GM12878 (cell line): ENCODE results near the gene CDC37. TPM values are rescaled to one million over a fixed set of nuclear protein-coding genes. Genes with fewer than 3 reads are reported as not detected.

ENCODE experiments used
- ATAC-seq: fragments of 200-7000 bp; cut with Tn5 transposase; 3 replicates; pipeline ENCODE4 v1.9.1; 2020; ENCODE audit warnings: mild to moderate bottlenecking, moderate library complexity
- BruUV-seq: library from RNA; stranded (reverse); fragments of 400-500 nt; replicated peaks from 2 replicates; lab custom pipeline; 2021; lab: Mats Ljungman, UMichigan
- CTCF ChIA-PET: fragments of 300-600 bp; sonication (Branson Sonifier 250); formaldehyde crosslinking; extraction: SDS; loops from one replicate; lab custom pipeline; 2021; ENCODE audit warnings: inconsistent platforms; lab: Yijun Ruan, JAX
- POLR2A ChIA-PET: fragments of 350-600 bp; formaldehyde crosslinking; extraction: SDS; loops from one replicate; lab custom pipeline; 2021; ENCODE audit warnings: inconsistent platforms; lab: Charles Lee
- RAD21 ChIA-PET: fragments of 300-600 bp; sonication (Branson Sonifier 250); formaldehyde crosslinking; loops from one replicate; lab custom pipeline; 2023; ENCODE audit warnings: antibody characterized with exemption; ENCODE audit not compliant: unreplicated experiment; lab: Charles Lee
- SMC1A ChIA-PET: fragments of 300-600 bp; sonication (Branson Sonifier 250); formaldehyde crosslinking; loops from one replicate; lab custom pipeline; 2023; ENCODE audit not compliant: unreplicated experiment, uncharacterized antibody; lab: Charles Lee
- DNase-seq: peaks from one replicate; pipeline ENCODE4 v3.0.0-alpha.2; 2011; ENCODE audit warnings: low read depth, low spot score
- FAIRE-seq: peaks from 3 replicates; lab custom pipeline; 2011; peaks lifted over from hg19 to GRCh38; lab: Jason Lieb, UNC
- H2AFZ ChIP-seq: 2 replicates; pipeline ENCODE4 v1.6.0; 2011; ENCODE audit warnings: low read depth, low read length, control low read depth; ENCODE audit not compliant: control insufficient read depth
- H3K27ac ChIP-seq: 2 replicates; pipeline ENCODE4 v1.5.1; 2011; ENCODE audit warnings: control low read depth; ENCODE audit not compliant: control insufficient read depth, insufficient read depth
- H3K27me3 ChIP-seq, 2 experiments: replicated peaks in 1 of 2; 2 replicates each; pipeline versions ENCODE4 v1.6.0 to v1.6.1; 2011; ENCODE audit warnings: low read length in 1 of 2; ENCODE audit not compliant: control insufficient read depth in 2 of 2, insufficient read depth in 2 of 2
- H3K36me3 ChIP-seq, 2 experiments: 2 replicates each; pipeline ENCODE4 v1.5.1; 2011; ENCODE audit warnings: low read length in 1 of 2; ENCODE audit not compliant: control insufficient read depth in 2 of 2, insufficient read depth in 2 of 2
- H3K4me1 ChIP-seq: 2 replicates; pipeline ENCODE4 v1.6.1; 2011; ENCODE audit warnings: mild to moderate bottlenecking, low read length, moderate library complexity, mixed read lengths; ENCODE audit not compliant: control insufficient read depth, insufficient read depth
- H3K4me2 ChIP-seq: 2 replicates; pipeline ENCODE4 v1.6.0; 2011; ENCODE audit warnings: control low read depth; ENCODE audit not compliant: control insufficient read depth, insufficient read depth
- H3K4me3 ChIP-seq: fragments of 200-600 bp; sonication (generic); 2 replicates; pipeline ENCODE4 v1.5.1; 2016
- H3K79me2 ChIP-seq: 2 replicates; pipeline ENCODE4 v1.6.0; 2011; ENCODE audit warnings: low read length; ENCODE audit not compliant: control insufficient read depth, insufficient read depth
- H3K9ac ChIP-seq: 2 replicates; pipeline ENCODE4 v1.8.0; 2011; ENCODE audit warnings: low read length, control low read depth, mixed read lengths; ENCODE audit not compliant: control insufficient read depth, insufficient read depth
- H3K9me3 ChIP-seq: replicated peaks from 3 replicates; pipeline ENCODE4 v1.5.1; 2011; ENCODE audit warnings: mild to moderate bottlenecking, low read length; ENCODE audit not compliant: control insufficient read depth, insufficient read depth
- H4K20me1 ChIP-seq: 2 replicates; pipeline ENCODE4 v1.6.0; 2011; ENCODE audit not compliant: control insufficient read depth, insufficient read depth
- BCLAF1 ChIP-seq: fragments of 450-650 bp; IDR thresholded peaks from 2 replicates; pipeline ENCODE4 v1.6.1; 2017; ENCODE audit warnings: antibody characterized with exemption, mild to moderate bottlenecking, moderate library complexity
- DPF2 ChIP-seq: fragments of 450-650 bp; IDR thresholded peaks from 2 replicates; pipeline ENCODE4 v1.6.1; 2017; ENCODE audit warnings: mild to moderate bottlenecking
- ESRRA ChIP-seq: IDR thresholded peaks from 2 replicates; pipeline ENCODE4 v1.6.1; 2012; ENCODE audit warnings: mild to moderate bottlenecking, low read length, improper control_type of control experiment
- FOXM1 ChIP-seq: IDR thresholded peaks from 2 replicates; pipeline ENCODE4 v1.6.1; 2012; ENCODE audit warnings: low read depth, mild to moderate bottlenecking, inconsistent platforms, low read length, moderate library complexity
- MEF2A ChIP-seq: IDR thresholded peaks from 2 replicates; pipeline ENCODE4 v1.6.1; 2011; ENCODE audit warnings: low read depth, mild to moderate bottlenecking, low read length, moderate library complexity; ENCODE audit not compliant: insufficient read depth
- MXI1 ChIP-seq: fragments of 150-350 bp; IDR thresholded peaks from 2 replicates; pipeline ENCODE4 v1.6.1; 2011; ENCODE audit warnings: low read depth, mild to moderate bottlenecking, inconsistent platforms, low read length, improper control_type of control experiment
- MYC ChIP-seq: IDR thresholded peaks from 2 replicates; pipeline ENCODE4 v1.6.1; 2011; ENCODE audit warnings: mild to moderate bottlenecking, low read length, moderate library complexity, inconsistent platforms; ENCODE audit not compliant: insufficient read depth, insufficient replicate concordance, insufficient read length, severe bottlenecking
- NR2F1 ChIP-seq: fragments of 450-650 bp; conservative IDR thresholded peaks from 2 replicates; pipeline ENCODE4 v1.6.1; 2017; ENCODE audit warnings: mild to moderate bottlenecking
- REST ChIP-seq: IDR thresholded peaks from 2 replicates; pipeline ENCODE4 v1.6.1; 2012; ENCODE audit warnings: mild to moderate bottlenecking, low read depth, low read length
- SIX5 ChIP-seq: IDR thresholded peaks from 2 replicates; pipeline ENCODE4 v1.6.1; 2011; ENCODE audit warnings: mild to moderate bottlenecking, low read depth, low read length, moderate library complexity; ENCODE audit not compliant: severe bottlenecking
- SREBF1 ChIP-seq: IDR thresholded peaks from 2 replicates; pipeline ENCODE4 v1.6.1; 2012; ENCODE audit warnings: mild to moderate bottlenecking, low read length
- TCF3 ChIP-seq: IDR thresholded peaks from 2 replicates; pipeline ENCODE4 v1.6.1; 2012; ENCODE audit warnings: low read depth, mild to moderate bottlenecking, low read length, borderline replicate concordance; ENCODE audit not compliant: insufficient read depth
- ZNF274 ChIP-seq: IDR thresholded peaks from one replicate; pipeline ENCODE4 v1.8.0; 2011; ENCODE audit not compliant: insufficient read length, insufficient read depth
- ZNF592 ChIP-seq: fragments of 450-650 bp; IDR thresholded peaks from 2 replicates; pipeline ENCODE4 v1.6.1; 2017; ENCODE audit warnings: mild to moderate bottlenecking, moderate library complexity
- ZZZ3 ChIP-seq: IDR thresholded peaks from 2 replicates; pipeline ENCODE4 v1.6.1; 2011; ENCODE audit warnings: low read depth; ENCODE audit not compliant: control insufficient read depth, insufficient read length
- WGBS: methylation state at CpG from one replicate; pipeline ENCODE4 v1.1.6; 2016; ENCODE audit warnings: low lambda C conversion rate; ENCODE audit not compliant: insufficient replicate concordance, insufficient coverage; ENCODE audit errors: missing lambda C conversion rate; 5-methylcytosine and 5-hydroxymethylcytosine counted together
- in situ Hi-C: fragments of 300-500 bp; cut with MboI; formaldehyde crosslinking; loops from 9 replicates; pipeline ENCODE4 v1.14.3; 2018; ENCODE audit warnings: mixed read lengths
- intact Hi-C: fragments of 100-400 bp; cut with micrococcal nuclease; formaldehyde crosslinking; loops from one replicate; pipeline ENCODE4 v1.14.2; 2022; ENCODE audit not compliant: unreplicated experiment
- polyA plus RNA-seq, 11 experiments: library from polyadenylated mRNA; depleted of rRNA in 4 of 11; unstranded in 6 of 11; stranded (reverse) in 5 of 11; fragments of >200 nt; fragmentation: Nextera tagmentation in 4 of 11; fragmentation: Illumina TruSeq in 1 of 11; extraction: Ambion mirVana in 4 of 11; extraction: Trizol in 1 of 11; gene quantifications; 1 replicate in 1 of 11; 2 replicates in 10 of 11; pipeline versions ENCODE4 v1.2.1 to v1.2.3, GENCODE V29; 2011 to 2016; ENCODE audit warnings: inconsistent platforms in 2 of 11, missing spikeins in 2 of 11, low read depth in 1 of 11
- total RNA-seq, 4 experiments: library from RNA; depleted of rRNA in 3 of 4; stranded (reverse); fragments of >200 nt in 3 of 4; fragmentation: Illumina TruSeq in 1 of 4; extraction: Trizol in 1 of 4; gene quantifications; 2 replicates each; pipeline versions ENCODE4 v1.2.1 to v1.2.3, GENCODE V29; 2013 to 2021

CDC37 gene
- total and polyA plus RNA-seq, 10 of the 15 experiments (the other 5 are each of a cell fraction or from before 2014, with no cell fraction given) = 4.7 to 265 (median 176) TPM

- ChIA-PET RAD21 (no interaction called here), CTCF (no interaction called here), SMC1A (no interaction called here), POLR2A (no interaction called here)
- H3K27ac ChIP-seq = no peak overlapping the region
- no peaks in the 10 kb centered on the region for H3K27me3 ChIP-seq
- H3K4me3 ChIP-seq = no peak overlapping the region
- intact Hi-C loops = no loop called here
- FAIRE-seq (no peak), DNase-seq (no peak), ATAC-seq (no peak)
- H3K9me3 ChIP-seq = no peaks in the 10 kb centered on the region
- no peak overlapping the region for H2AFZ ChIP-seq
- no TSS peak for BruUV-seq
- H3K4me2 ChIP-seq = no peak overlapping the region
- no peaks in the 10 kb centered on the region for H3K4me1 ChIP-seq
- no peaks in the 10 kb centered on the region for H3K79me2 ChIP-seq
- H3K9ac ChIP-seq = no peak overlapping the region
- H3K36me3 ChIP-seq = peaks cover 0 to 2% of the 10 kb centered on the region in 2 experiments; a peak in 3 of 4 replicates
- in situ Hi-C loops = no loop called here
- no peaks in the 10 kb centered on the region for H4K20me1 ChIP-seq
- WGBS = 82% methylated on average over 7 of the region's 7 CpGs
- TF ChIP-seq MXI1 (no peak), SREBF1 (no peak), MEF2A (no peak), NR2F1 (no peak), ZNF592 (no peak), TCF3 (no peak), DPF2 (no peak), ESRRA (no peak), MYC (no peak), FOXM1 (no peak), BCLAF1 (no peak), ZNF274 (no peak), SIX5 (no peak), ZZZ3 (no peak), REST (no peak)
Observed at GRCh38 chr19:10449037-10449436, 45.7 kb upstream of the CDC37 start.
